Measurements from ENCODE around the gene DEPDC4. TPM values are rescaled to one million over a fixed set of nuclear protein-coding genes. Genes with fewer than 3 reads are reported as not detected.
"Not testable (repeated sequence)": the region's sequence is repeated elsewhere in the genome, so short reads cannot be mapped to it uniquely, and the experiment has no call there.

Gene DEPDC4
- total RNA-seq, 4 donors from 2014 or later, result 1.2 TPM; not detected in 3

DNA sequence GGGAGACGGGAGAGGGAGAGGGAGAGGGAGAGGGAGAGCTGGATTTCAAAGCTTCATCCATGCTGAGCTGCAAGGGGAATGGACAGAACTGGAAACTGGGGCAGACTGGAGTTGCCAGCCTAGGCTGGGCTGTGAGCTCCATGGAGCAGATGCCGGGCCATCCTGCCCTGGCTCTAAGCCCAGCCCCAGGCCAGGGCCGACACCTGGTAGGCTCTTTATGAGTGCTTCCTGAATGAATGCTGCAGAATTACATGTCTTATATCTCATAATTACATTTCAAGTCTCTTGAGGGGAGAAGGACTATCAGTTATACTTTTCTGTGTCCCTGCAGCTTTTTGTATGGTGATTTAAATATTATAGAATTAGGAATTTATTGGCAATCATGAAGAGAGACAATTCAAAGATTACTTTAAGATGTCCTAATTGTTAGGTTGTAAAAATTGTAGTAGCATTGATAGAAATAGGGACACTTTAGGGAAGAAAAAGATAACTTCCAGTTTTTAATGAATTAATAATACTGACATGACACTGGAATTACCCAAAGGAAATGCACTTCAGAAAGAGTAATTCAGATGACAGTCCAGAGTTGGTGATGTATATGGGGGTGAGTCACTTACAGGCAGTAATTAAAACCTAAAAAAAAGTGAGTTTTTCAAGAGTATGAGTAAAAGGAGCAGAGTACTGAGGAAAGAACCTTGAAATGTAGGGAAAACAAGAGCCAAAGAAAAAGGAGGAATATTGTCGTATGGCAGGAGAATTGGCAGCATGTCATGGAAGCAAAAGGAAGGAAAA lies 29.1 kb upstream of the DEPDC4 start:
- DNase-seq (ENCODE audit: low spot score in 2 of 2), result no peak
- 84 to 87% methylated on average over 4 of the region's 4 CpGs for WGBS, 2 donors
- H3K36me3 ChIP-seq, result peaks cover 0 to 62% (median 0%) of the 10 kb centered on the region in 3 donors

GRCh38 chr12:100294366-100294765 lies 27.5 kb upstream of the DEPDC4 start:
- not testable (repeated sequence) for H3K4me1 ChIP-seq; H3K27ac ChIP-seq; H3K9me3 ChIP-seq; DNase-seq (ENCODE audit: low spot score in 2 of 2); H3K27me3 ChIP-seq; H3K4me3 ChIP-seq
- 100% methylated on average over 6 of the region's 24 CpGs; no CpG with 5 or more reads in 1 of the 2 donors for WGBS, 2 donors
- peaks cover 0 to 46% (median 0%) of the 10 kb centered on the region in 3 donors for H3K36me3 ChIP-seq

More for the DNA sequence above, 29.1 kb upstream of the DEPDC4 start:
- Histone ChIP-seq H3K4me3 (no peak overlapping the region), H3K27ac (no peak overlapping the region), H3K4me1 (no peaks in the 10 kb centered on the region), H3K27me3 (no peaks in the 10 kb centered on the region), H3K9me3 (peaks cover 0 to 6% (median 0%) of the 10 kb centered on the region in 4 donors)
- TF ChIP-seq, protein P1, sequence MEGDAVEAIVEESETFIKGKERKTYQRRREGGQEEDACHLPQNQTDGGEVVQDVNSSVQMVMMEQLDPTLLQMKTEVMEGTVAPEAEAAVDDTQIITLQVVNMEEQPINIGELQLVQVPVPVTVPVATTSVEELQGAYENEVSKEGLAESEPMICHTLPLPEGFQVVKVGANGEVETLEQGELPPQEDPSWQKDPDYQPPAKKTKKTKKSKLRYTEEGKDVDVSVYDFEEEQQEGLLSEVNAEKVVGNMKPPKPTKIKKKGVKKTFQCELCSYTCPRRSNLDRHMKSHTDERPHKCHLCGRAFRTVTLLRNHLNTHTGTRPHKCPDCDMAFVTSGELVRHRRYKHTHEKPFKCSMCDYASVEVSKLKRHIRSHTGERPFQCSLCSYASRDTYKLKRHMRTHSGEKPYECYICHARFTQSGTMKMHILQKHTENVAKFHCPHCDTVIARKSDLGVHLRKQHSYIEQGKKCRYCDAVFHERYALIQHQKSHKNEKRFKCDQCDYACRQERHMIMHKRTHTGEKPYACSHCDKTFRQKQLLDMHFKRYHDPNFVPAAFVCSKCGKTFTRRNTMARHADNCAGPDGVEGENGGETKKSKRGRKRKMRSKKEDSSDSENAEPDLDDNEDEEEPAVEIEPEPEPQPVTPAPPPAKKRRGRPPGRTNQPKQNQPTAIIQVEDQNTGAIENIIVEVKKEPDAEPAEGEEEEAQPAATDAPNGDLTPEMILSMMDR (IDR thresholded peaks at IDR 0.05), result no peak
- no peak for TF ChIP-seq EP300 (IDR thresholded peaks at IDR 0.05)
- no peak for TF ChIP-seq POLR2A (IDR thresholded peaks at IDR 0.05)

GRCh38 chr12:100293017-100293416 lies 26.1 kb upstream of the DEPDC4 start:
- Histone ChIP-seq H3K27ac (no peak overlapping the region), H3K4me3 (no peak overlapping the region), H3K4me1 (no peaks in the 10 kb centered on the region), H3K27me3 (no peaks in the 10 kb centered on the region), H3K36me3 (peaks cover 0 to 32% (median 0%) of the 10 kb centered on the region in 3 donors), H3K9me3 (no peaks in the 10 kb centered on the region)
- TF ChIP-seq EP300 (IDR thresholded peaks at IDR 0.05) (no peak), POLR2A (IDR thresholded peaks at IDR 0.05) (no peak)
- TF ChIP-seq, protein P1 (IDR thresholded peaks at IDR 0.05), result no peak
- no peak for DNase-seq (ENCODE audit: low spot score in 2 of 2)
- 91 to 100% methylated on average over 1 of the region's 1 CpG for WGBS, 2 donors

DNA sequence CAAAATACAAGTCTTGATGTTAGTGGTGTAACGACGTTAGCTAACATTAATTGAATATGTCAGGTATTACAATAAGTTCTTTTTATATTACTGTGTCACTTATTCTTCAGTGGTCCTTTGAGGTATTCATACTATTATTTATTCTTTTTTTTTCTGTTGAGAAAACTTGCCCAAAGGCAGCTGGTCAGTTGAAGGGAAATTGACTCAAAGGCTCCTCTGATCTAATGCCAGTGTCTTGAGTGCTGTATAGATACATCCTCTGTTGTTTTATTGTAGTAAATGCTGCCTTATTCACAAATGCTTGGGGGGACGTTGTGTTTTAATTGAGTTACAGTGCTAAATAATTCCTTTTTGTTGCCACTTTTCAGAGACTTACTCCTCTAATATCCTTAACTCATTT lies 23.1 kb upstream of the DEPDC4 start:
- peaks cover 0 to 22% (median 0%) of the 10 kb centered on the region in 3 donors for H3K36me3 ChIP-seq
- no peaks in the 10 kb centered on the region for H3K27me3 ChIP-seq
- TF ChIP-seq, protein P1 (IDR thresholded peaks at IDR 0.05), result no peak
- TF ChIP-seq POLR2A (IDR thresholded peaks at IDR 0.05) (no peak), EP300 (IDR thresholded peaks at IDR 0.05) (no peak)
- 59 to 65% methylated on average over 3 of the region's 3 CpGs for WGBS, 2 donors
- H3K9me3 ChIP-seq, result no peaks in the 10 kb centered on the region
- no peak overlapping the region for H3K27ac ChIP-seq
- H3K4me1 ChIP-seq, result no peaks in the 10 kb centered on the region
- H3K4me3 ChIP-seq, result no peak overlapping the region
- DNase-seq (ENCODE audit: low spot score in 2 of 2), result no peak

DNA sequence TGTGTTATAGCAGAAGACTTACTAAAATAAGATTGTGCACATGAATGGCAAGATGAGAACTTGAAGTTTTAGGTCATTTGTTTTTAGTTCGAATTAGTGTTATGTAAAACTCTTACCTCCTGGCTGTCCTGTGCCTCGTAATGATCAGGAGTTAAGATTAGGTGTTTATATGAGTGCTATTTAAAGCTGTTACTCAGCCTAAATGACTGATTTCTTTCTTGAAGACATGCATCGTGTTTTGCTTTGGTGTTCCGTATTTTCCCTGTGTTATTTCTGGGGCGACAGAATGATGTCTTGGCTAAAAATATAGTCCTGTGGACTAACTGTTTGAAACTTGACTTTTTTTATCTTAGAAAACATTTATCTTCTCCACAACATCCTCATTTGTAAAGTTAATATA lies 22.2 kb upstream of the DEPDC4 start:
- TF ChIP-seq POLR2A (IDR thresholded peaks at IDR 0.05) (no peak), EP300 (IDR thresholded peaks at IDR 0.05) (no peak)
- TF ChIP-seq, protein P1 (IDR thresholded peaks at IDR 0.05), result no peak
- no peak for DNase-seq (ENCODE audit: low spot score in 2 of 2)
- Histone ChIP-seq H3K9me3 (no peaks in the 10 kb centered on the region), H3K4me1 (no peaks in the 10 kb centered on the region), H3K27me3 (no peaks in the 10 kb centered on the region), H3K36me3 (peaks cover 0 to 32% (median 0%) of the 10 kb centered on the region in 3 donors), H3K27ac (no peak overlapping the region), H3K4me3 (no peak overlapping the region)
- WGBS, 2 donors, result 88 to 90% methylated on average over 5 of the region's 5 CpGs

GRCh38 chr12:100284556-100284955 lies 17.7 kb upstream of the DEPDC4 start:
- not testable (repeated sequence) for DNase-seq (ENCODE audit: low spot score in 2 of 2); H3K27ac ChIP-seq; H3K27me3 ChIP-seq; H3K4me3 ChIP-seq; H3K9me3 ChIP-seq
- Histone ChIP-seq H3K36me3 (peaks cover 0 to 28% (median 0%) of the 10 kb centered on the region in 3 donors), H3K4me1 (peaks cover 0 to 11% (median 7%) of the 10 kb centered on the region in 4 donors)
- WGBS, 2 donors, result 92 to 94% methylated on average over 12 of the region's 12 CpGs

Measured in tibial nerve (tissue), 4 donors.